MCF 10A (cell line): Measurements from ENCODE around the gene DENND2C. TPM values are rescaled to one million over a fixed set of nuclear protein-coding genes. Genes with fewer than 3 reads are reported as not detected.

Source experiments
- BruUV-seq: library from RNA; stranded (reverse); fragments of 400-500 nt; replicated peaks from 2 replicates; lab custom pipeline; 2021; lab: Mats Ljungman, UMichigan
- CTCF ChIA-PET: fragments of 300-600 bp; sonication (Branson Sonifier 250); formaldehyde crosslinking; extraction: SDS; loops from one replicate; lab custom pipeline; 2021; ENCODE audit warnings: antibody characterized with exemption, inconsistent platforms; lab: Yijun Ruan, JAX
- POLR2A ChIA-PET: fragments of 300-600, 350-650 bp; sonication (Branson Sonifier 250); formaldehyde crosslinking; extraction: SDS; loops from one replicate; lab custom pipeline; 2020; ENCODE audit warnings: antibody characterized with exemption, inconsistent platforms; lab: Yijun Ruan, JAX
- DNase-seq: peaks from one replicate; pipeline ENCODE4 v3.0.0-alpha.2; 2018; ENCODE audit not compliant: unreplicated experiment
- H3K27ac Mint-ChIP-seq: one replicate; pipeline ENCODE4 v1.8.0; 2022; ENCODE audit warnings: mild to moderate bottlenecking, low read depth, mixed read lengths; ENCODE audit not compliant: unreplicated experiment
- H3K27me3 Mint-ChIP-seq: one replicate; pipeline ENCODE4 v1.8.0; 2022; ENCODE audit warnings: mixed read lengths; ENCODE audit not compliant: insufficient read depth, unreplicated experiment
- H3K36me3 Mint-ChIP-seq: one replicate; pipeline ENCODE4 v1.8.0; 2022; ENCODE audit warnings: mild to moderate bottlenecking, moderate library complexity, mixed read lengths; ENCODE audit not compliant: insufficient read depth, unreplicated experiment
- H3K4me1 Mint-ChIP-seq: one replicate; pipeline ENCODE4 v1.8.0; 2022; ENCODE audit warnings: mixed read lengths; ENCODE audit not compliant: insufficient read depth, unreplicated experiment
- H3K4me3 Mint-ChIP-seq: one replicate; pipeline ENCODE4 v1.8.0; 2022; ENCODE audit warnings: mild to moderate bottlenecking, moderate library complexity, mixed read lengths; ENCODE audit not compliant: unreplicated experiment
- H3K9me3 Mint-ChIP-seq: one replicate; pipeline ENCODE4 v1.8.0; 2022; ENCODE audit warnings: mixed read lengths; ENCODE audit not compliant: unreplicated experiment
- intact Hi-C: fragments of 100-400 bp; cut with micrococcal nuclease; formaldehyde crosslinking; loops from 2 replicates; pipeline ENCODE4 v1.14.1; 2022
- total RNA-seq: library from RNA; stranded (reverse); gene quantifications from 2 replicates; pipeline ENCODE4 v1.2.3, GENCODE V29; 2022
- TF ChIP-seq, protein P1 (sequence below): fragments of 200-600 bp; IDR thresholded peaks from one replicate; pipeline ENCODE4 v1.8.0; 2022; ENCODE audit warnings: antibody characterized with exemption, mild to moderate bottlenecking; ENCODE audit not compliant: unreplicated experiment

Gene DENND2C
- total RNA-seq, 1 experiment from 2014 or later, result 5.8 TPM

DNA sequence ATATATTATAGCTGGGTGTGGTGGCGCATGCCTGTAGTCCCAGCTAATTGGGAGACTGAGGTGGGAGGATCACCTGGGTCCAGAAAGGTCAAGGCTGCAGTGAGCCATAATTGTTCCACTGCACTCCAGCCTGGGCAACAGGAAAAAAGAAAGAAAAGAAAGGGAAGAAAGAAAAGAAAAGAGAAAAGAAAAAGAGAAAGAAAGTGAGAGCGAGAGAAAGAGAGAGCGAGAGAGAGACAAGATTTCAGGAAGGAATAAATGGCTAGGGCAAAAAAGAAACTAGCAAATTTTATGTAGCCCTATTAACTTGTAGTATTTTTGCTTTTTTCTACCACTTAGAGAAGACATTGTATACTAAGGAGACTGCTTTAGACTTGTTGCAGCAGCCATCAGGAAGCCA lies 40.5 kb upstream of the DENND2C start:
- Mint-ChIP-seq H3K9me3 (no peaks in the 10 kb centered on the region), H3K36me3 (peaks cover 84% of the 10 kb centered on the region), H3K27ac (no peak overlapping the region), H3K27me3 (no peaks in the 10 kb centered on the region), H3K4me1 (peaks cover 5% of the 10 kb centered on the region), H3K4me3 (no peak overlapping the region)
- TF ChIP-seq, protein P1, sequence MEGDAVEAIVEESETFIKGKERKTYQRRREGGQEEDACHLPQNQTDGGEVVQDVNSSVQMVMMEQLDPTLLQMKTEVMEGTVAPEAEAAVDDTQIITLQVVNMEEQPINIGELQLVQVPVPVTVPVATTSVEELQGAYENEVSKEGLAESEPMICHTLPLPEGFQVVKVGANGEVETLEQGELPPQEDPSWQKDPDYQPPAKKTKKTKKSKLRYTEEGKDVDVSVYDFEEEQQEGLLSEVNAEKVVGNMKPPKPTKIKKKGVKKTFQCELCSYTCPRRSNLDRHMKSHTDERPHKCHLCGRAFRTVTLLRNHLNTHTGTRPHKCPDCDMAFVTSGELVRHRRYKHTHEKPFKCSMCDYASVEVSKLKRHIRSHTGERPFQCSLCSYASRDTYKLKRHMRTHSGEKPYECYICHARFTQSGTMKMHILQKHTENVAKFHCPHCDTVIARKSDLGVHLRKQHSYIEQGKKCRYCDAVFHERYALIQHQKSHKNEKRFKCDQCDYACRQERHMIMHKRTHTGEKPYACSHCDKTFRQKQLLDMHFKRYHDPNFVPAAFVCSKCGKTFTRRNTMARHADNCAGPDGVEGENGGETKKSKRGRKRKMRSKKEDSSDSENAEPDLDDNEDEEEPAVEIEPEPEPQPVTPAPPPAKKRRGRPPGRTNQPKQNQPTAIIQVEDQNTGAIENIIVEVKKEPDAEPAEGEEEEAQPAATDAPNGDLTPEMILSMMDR, result no peak
- intact Hi-C loops, result no loop called here
- ChIA-PET CTCF (no interaction called here), POLR2A (interaction anchor here (1.4 kb wide), 1 partner anchor 129 kb away, joined by 3 read pairs; no protein-coding TSS in a partner anchor)
- BruUV-seq, result no TSS peak
- no peak for DNase-seq

DNA sequence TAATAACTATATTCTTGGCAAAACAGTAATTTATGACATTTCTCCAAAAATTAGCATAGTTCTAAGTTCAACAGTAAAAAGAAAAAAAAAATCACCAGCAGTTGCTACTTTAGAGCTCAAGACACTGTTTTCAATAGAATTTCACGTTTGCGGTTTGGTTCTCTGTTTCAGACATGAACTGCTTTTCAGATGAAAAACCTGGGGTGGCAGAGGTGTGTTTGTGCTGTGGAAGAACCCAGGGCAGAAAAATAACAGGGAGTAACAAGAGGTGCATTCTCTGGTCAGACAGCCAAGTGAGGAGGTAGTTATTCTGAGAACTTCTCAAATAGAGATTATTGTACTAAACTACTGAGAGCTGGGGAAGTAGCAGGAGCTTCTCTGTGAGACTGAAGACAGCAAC lies 37.8 kb upstream of the DENND2C start:
- Mint-ChIP-seq H3K4me1 (peaks cover 5% of the 10 kb centered on the region), H3K27ac (no peak overlapping the region), H3K9me3 (no peaks in the 10 kb centered on the region), H3K36me3 (peaks cover 73% of the 10 kb centered on the region), H3K27me3 (no peaks in the 10 kb centered on the region), H3K4me3 (no peak overlapping the region)
- DNase-seq, result no peak
- intact Hi-C loops, result no loop called here
- POLR2A ChIA-PET, result interaction anchor here (0.7 to 3.4 kb wide), 3 partner anchors 8 to 127 kb away, joined by 3 to 13 read pairs (median 3); partner anchors contain the start of gene NRAS
- CTCF ChIA-PET, result interaction anchor here (0.9 to 1.2 kb wide), 2 partner anchors 9 to 35 kb away, joined by 3 to 4 read pairs; partner anchors contain the start of gene NRAS
- TF ChIP-seq, protein P1, result no peak
- BruUV-seq, result no TSS peak

DNA sequence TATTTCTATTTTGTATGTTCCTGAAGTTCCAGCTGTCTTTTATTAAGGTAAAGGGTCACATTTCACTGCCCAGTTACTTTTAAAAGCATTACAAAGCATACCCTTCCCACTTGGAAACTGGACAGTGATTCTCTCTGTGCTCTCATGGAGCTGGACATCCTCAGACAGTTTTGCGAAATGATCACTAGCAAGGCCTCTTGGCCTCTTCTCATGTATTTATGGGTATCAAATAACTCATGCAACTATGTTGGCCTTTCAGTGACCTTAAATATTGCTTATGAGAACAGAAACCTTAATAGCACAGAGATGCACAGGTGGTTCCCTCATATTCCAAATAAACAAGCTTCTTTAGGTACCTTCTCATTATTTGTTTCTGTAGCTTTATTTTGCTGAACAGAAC lies 33.4 kb upstream of the DENND2C start:
- POLR2A ChIA-PET, result interaction anchor here (1.6 to 2.4 kb wide), 3 partner anchors 13 to 54 kb away, joined by 3 to 11 read pairs (median 9); partner anchors contain the start of genes CSDE1, DENND2C and NRAS
- Mint-ChIP-seq H3K27ac (no peak overlapping the region), H3K4me1 (no peaks in the 10 kb centered on the region), H3K9me3 (no peaks in the 10 kb centered on the region), H3K27me3 (no peaks in the 10 kb centered on the region), H3K36me3 (peaks cover 31% of the 10 kb centered on the region), H3K4me3 (no peak overlapping the region)
- TF ChIP-seq, protein P1, result no peak
- CTCF ChIA-PET, result interaction anchor here (1.0 kb wide), 1 partner anchor 31 kb away, joined by 3 read pairs; no protein-coding TSS in a partner anchor
- intact Hi-C loops, result no loop called here
- no peak for DNase-seq
- BruUV-seq, result no TSS peak

DNA sequence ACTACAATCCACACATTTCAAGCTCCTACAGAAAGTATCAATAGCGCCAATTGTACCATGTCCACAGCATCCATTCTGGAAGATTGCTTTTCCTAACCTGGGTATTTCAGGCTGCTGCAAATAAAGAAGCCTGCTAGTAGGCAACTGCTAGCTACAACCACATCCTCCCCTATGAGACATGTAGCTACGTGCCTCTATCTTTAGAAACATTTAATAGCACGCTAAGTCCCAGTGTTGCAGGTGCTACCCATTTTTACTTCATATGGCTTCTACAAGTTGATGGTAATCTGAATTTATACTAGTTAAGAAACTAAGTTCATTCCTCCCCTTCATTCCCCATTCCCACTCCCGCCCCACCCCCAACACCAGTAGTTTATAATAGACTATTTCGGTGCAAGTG lies 32.9 kb upstream of the DENND2C start:
- intact Hi-C loops, result no loop called here
- TF ChIP-seq, protein P1, result no peak
- peaks cover 26% of the 10 kb centered on the region for H3K36me3 Mint-ChIP-seq
- POLR2A ChIA-PET, result interaction anchor here (1.6 to 2.4 kb wide), 3 partner anchors 13 to 55 kb away, joined by 3 to 11 read pairs (median 9); partner anchors contain the start of genes CSDE1, DENND2C and NRAS
- BruUV-seq, result no TSS peak
- DNase-seq, result no peak
- CTCF ChIA-PET, result interaction anchor here (1.0 kb wide), 1 partner anchor 31 kb away, joined by 3 read pairs; no protein-coding TSS in a partner anchor
- H3K9me3 Mint-ChIP-seq, result no peaks in the 10 kb centered on the region
- no peaks in the 10 kb centered on the region for H3K4me1 Mint-ChIP-seq
- no peaks in the 10 kb centered on the region for H3K27me3 Mint-ChIP-seq
- H3K4me3 Mint-ChIP-seq, result no peak overlapping the region
- H3K27ac Mint-ChIP-seq, result no peak overlapping the region
